NCI-H2227 (cell line): ENCODE data around the gene RAB40C.

Source experiments
- DNase-seq: peaks from one replicate; lab custom pipeline; 2025; ENCODE audit not compliant: unreplicated experiment; lab: John Stamatoyannopoulos, UW

RAB40C gene

GRCh38 chr16:559021-559380 is 30.9 kb upstream of the RAB40C start:
- DNase-seq, result no peak

- no peak for DNase-seq
Measured at GRCh38 chr16:559411-560203, 30.3 kb upstream of the RAB40C start.

- no peak for DNase-seq
Measured at GRCh38 chr16:560204-560700, 29.6 kb upstream of the RAB40C start, which contains the start of gene PRR35. TSS of gene PRR35 (plus strand) at chr16:560394. CDS start at chr16:563295, 2,901 bp downstream.

GRCh38 chr16:560701-561412 is 29.0 kb upstream of the RAB40C start:
- no peak for DNase-seq

GRCh38 chr16:561413-561794 is 28.5 kb upstream of the RAB40C start:
- no peak for DNase-seq

GRCh38 chr16:561957-562938 is 27.6 kb upstream of the RAB40C start:
- no peak for DNase-seq

- no peak for DNase-seq
Measured at GRCh38 chr16:563072-563644, 26.7 kb upstream of the RAB40C start.

- DNase-seq, result no peak
Measured at GRCh38 chr16:564690-565418, 25.0 kb upstream of the RAB40C start.

- DNase-seq, result peak; percentile 68
Measured at GRCh38 chr16:565419-566330, 24.2 kb upstream of the RAB40C start.

- DNase-seq, result peak; percentile 83
Measured at GRCh38 chr16:566475-567372, 23.1 kb upstream of the RAB40C start, which contains the start of gene NHLRC4. TSS of gene NHLRC4 (plus strand) at chr16:567005. CDS start at chr16:568048, 1,043 bp downstream.

GRCh38 chr16:567373-568256 is 22.3 kb upstream of the RAB40C start:
- DNase-seq, result no peak

GRCh38 chr16:568401-569258 is 21.2 kb upstream of the RAB40C start:
- DNase-seq, result no peak

- DNase-seq, result peak; percentile 81
Measured at GRCh38 chr16:569445-570254, 20.2 kb upstream of the RAB40C start, which contains the start of gene PIGQ. TSS of gene PIGQ (plus strand) at chr16:569968. CDS start at chr16:574075, 4,107 bp downstream.

GRCh38 chr16:572865-573650 is 16.8 kb upstream of the RAB40C start:
- no peak for DNase-seq
